ENCODE measurements around the gene ANKRD33B. TPM values are rescaled to one million over a fixed set of nuclear protein-coding genes. Genes with fewer than 3 reads are reported as not detected.

The ANKRD33B gene
- total and polyA plus RNA-seq, 2 of the 8 experiments (the other 6 are each of a cell fraction or from before 2014, with no cell fraction given): 6.9 to 20.6 TPM

DNA sequence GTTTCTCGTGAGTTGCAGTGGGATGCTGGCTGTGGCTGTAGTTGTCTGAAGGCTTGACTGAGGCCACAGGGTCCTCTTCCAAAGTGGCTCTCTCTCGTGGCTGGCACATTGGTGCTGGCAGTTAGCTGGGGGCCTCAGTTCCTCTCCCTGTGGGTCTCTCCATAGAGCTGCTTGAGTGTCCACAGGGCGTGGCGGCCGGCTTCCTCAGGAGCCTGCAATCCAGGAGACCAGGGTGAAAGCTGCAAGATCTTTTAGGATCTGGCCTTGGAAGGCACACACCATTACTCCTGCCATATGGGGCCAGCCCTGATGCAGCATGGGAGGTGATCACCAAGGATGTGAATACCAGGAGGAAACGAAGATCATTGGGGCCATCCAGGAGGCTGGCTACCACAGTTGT is 41.1 kb downstream of the ANKRD33B start:
- no peaks in the 10 kb centered on the region for H3K27me3 ChIP-seq (replicated peaks in 1 of 4; ENCODE audit: control insufficient read depth in 3 of 4, extremely low read depth in 1 of 4, insufficient read depth in 3 of 4, low read length in 3 of 4)
- H2BK12ac ChIP-seq (ENCODE audit: low read depth, low read length): no peak overlapping the region
- no peak overlapping the region for H3K27ac ChIP-seq (ENCODE audit: low read depth, low read length)
- H4K20me1 ChIP-seq (replicated peaks in 1 of 2; ENCODE audit: control insufficient read depth in 1 of 2, insufficient read depth in 2 of 2, low read length in 2 of 2): no peaks in the 10 kb centered on the region
- H2BK20ac ChIP-seq (ENCODE audit: low read length): no peak overlapping the region
- no peak overlapping the region for H3K9ac ChIP-seq (replicated peaks in 1 of 4; ENCODE audit: extremely low read depth in 1 of 4, low read depth in 3 of 4, low read length in 3 of 4)
- WGBS, 2 experiments (ENCODE audit: extremely low coverage in 1 of 2, insufficient coverage in 1 of 2, insufficient read length in 1 of 2, insufficient replicate concordance in 2 of 2, low coverage in 1 of 2, low lambda C conversion rate in 2 of 2, missing lambda C conversion rate in 1 of 2): 86% methylated on average over 6 of the region's 6 CpGs; no CpG with 5 or more reads in 1 of the 2 experiments
- FAIRE-seq (no peak), DNase-seq (ENCODE audit: low read depth in 1 of 2, low spot score in 2 of 2) (no peak)
- no peak overlapping the region for H4K91ac ChIP-seq (replicated peaks; ENCODE audit: insufficient read length, low read length)
- no peaks in the 10 kb centered on the region for H3K36me3 ChIP-seq (ENCODE audit: control insufficient read depth in 2 of 4, insufficient read depth in 4 of 4, low read length in 3 of 4)
- H3K4me1 ChIP-seq (replicated peaks in 1 of 4; ENCODE audit: control insufficient read depth in 3 of 4, insufficient read depth in 4 of 4, low read length in 3 of 4): peaks cover 0 to 17% (median 10%) of the 10 kb centered on the region in 4 experiments; a peak in 4 of 7 replicates
- ChIA-PET CTCF (ENCODE audit: partially characterized antibody) (interaction anchor here (0.7 kb wide), 2 partner anchors 23 to 56 kb away, joined by 3 read pairs; no protein-coding TSS in a partner anchor), POLR2A (ENCODE audit: partially characterized antibody) (no interaction called here)
- no peak overlapping the region for H3K56ac ChIP-seq (replicated peaks; ENCODE audit: insufficient read length, low read depth, low read length)
- no peaks in the 10 kb centered on the region for H3K23me2 ChIP-seq (ENCODE audit: low read depth, low read length)
- H2AK5ac ChIP-seq (ENCODE audit: low read depth, low read length): no peak overlapping the region
- H2BK120ac ChIP-seq (replicated peaks; ENCODE audit: low read depth, low read length): no peak overlapping the region
- no peak overlapping the region for H2BK15ac ChIP-seq (ENCODE audit: low read length)
- H3K79me1 ChIP-seq (ENCODE audit: low read depth, low read length): no peaks in the 10 kb centered on the region
- H3K9me3 ChIP-seq (ENCODE audit: insufficient read depth in 2 of 2, low read depth in 1 of 2, low read length in 1 of 2): no peaks in the 10 kb centered on the region
- H2AFZ ChIP-seq (ENCODE audit: low read length): no peak overlapping the region
- no peak overlapping the region for H4K5ac ChIP-seq (ENCODE audit: insufficient read length, low read depth, low read length)
- H3K79me2 ChIP-seq (ENCODE audit: control insufficient read depth in 1 of 2, insufficient read depth in 2 of 2, low read length in 2 of 2): no peaks in the 10 kb centered on the region
- no peak overlapping the region for H3K23ac ChIP-seq (ENCODE audit: insufficient read length)
- no peak overlapping the region for H3K18ac ChIP-seq (ENCODE audit: extremely low read depth, low read length)
- no peak overlapping the region for H3K14ac ChIP-seq (ENCODE audit: insufficient read length)
- H3K4me2 ChIP-seq (ENCODE audit: insufficient read depth in 1 of 2, low read depth in 2 of 2, low read length in 2 of 2): no peak overlapping the region
- no peak overlapping the region for H2BK5ac ChIP-seq (ENCODE audit: low read depth, low read length)
- H3K4me3 ChIP-seq (ENCODE audit: extremely low read depth in 1 of 4, insufficient read depth in 2 of 4, low read depth in 3 of 4, low read length in 4 of 4): no peak overlapping the region
- no peak overlapping the region for H4K8ac ChIP-seq (ENCODE audit: extremely low read depth, insufficient read depth, low read length)
- H3K4ac ChIP-seq (replicated peaks; ENCODE audit: insufficient read length, low read depth, low read length): no peak overlapping the region
- TF ChIP-seq GABPA (IDR thresholded peaks at IDR 0.05; ENCODE audit: borderline replicate concordance, insufficient read depth, low read length) (no peak), POU5F1 (IDR thresholded peaks at IDR 0.05; ENCODE audit: low read depth, low read length) (no peak), RXRA (IDR thresholded peaks at IDR 0.05; ENCODE audit: insufficient read depth, low read depth, low read length) (no peak), CHD1 (IDR thresholded peaks at IDR 0.05; ENCODE audit: low read depth, low read length) (no peak), RBBP5 (IDR thresholded peaks at IDR 0.05; ENCODE audit: borderline replicate concordance, low read depth, low read length) (no peak), CTBP2 (IDR thresholded peaks at IDR 0.05; ENCODE audit: borderline replicate concordance, insufficient read depth, insufficient read length, low read length) (no peak), SIX5 (IDR thresholded peaks at IDR 0.05; ENCODE audit: low read depth, low read length) (no peak), YY1 (IDR thresholded peaks at IDR 0.05; ENCODE audit: low read depth, low read length) (no peak), GTF2F1 (IDR thresholded peaks at IDR 0.05; ENCODE audit: borderline replicate concordance, low read depth, low read length) (no peak)
- TF ChIP-seq, protein P1, sequence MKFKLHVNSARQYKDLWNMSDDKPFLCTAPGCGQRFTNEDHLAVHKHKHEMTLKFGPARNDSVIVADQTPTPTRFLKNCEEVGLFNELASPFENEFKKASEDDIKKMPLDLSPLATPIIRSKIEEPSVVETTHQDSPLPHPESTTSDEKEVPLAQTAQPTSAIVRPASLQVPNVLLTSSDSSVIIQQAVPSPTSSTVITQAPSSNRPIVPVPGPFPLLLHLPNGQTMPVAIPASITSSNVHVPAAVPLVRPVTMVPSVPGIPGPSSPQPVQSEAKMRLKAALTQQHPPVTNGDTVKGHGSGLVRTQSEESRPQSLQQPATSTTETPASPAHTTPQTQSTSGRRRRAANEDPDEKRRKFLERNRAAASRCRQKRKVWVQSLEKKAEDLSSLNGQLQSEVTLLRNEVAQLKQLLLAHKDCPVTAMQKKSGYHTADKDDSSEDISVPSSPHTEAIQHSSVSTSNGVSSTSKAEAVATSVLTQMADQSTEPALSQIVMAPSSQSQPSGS (IDR thresholded peaks at IDR 0.05; ENCODE audit: low read length): no peak
